Measurements from ENCODE around the gene AKR1C8. TPM values are rescaled to one million over a fixed set of nuclear protein-coding genes. Genes with fewer than 3 reads are reported as not detected.
A peak's percentile ranks its signal among the peaks of the same experiment; 100 is the strongest.

AKR1C8 gene
- total and polyA plus RNA-seq, 2 of the 13 experiments (the other 11 are each of a cell fraction or from before 2014, with no cell fraction given): 0.12 TPM; not detected in 1

GRCh38 chr10:5168897-5169420, 16.0 kb downstream of the AKR1C8 start (continued):
- TF ChIP-seq, protein P1, sequence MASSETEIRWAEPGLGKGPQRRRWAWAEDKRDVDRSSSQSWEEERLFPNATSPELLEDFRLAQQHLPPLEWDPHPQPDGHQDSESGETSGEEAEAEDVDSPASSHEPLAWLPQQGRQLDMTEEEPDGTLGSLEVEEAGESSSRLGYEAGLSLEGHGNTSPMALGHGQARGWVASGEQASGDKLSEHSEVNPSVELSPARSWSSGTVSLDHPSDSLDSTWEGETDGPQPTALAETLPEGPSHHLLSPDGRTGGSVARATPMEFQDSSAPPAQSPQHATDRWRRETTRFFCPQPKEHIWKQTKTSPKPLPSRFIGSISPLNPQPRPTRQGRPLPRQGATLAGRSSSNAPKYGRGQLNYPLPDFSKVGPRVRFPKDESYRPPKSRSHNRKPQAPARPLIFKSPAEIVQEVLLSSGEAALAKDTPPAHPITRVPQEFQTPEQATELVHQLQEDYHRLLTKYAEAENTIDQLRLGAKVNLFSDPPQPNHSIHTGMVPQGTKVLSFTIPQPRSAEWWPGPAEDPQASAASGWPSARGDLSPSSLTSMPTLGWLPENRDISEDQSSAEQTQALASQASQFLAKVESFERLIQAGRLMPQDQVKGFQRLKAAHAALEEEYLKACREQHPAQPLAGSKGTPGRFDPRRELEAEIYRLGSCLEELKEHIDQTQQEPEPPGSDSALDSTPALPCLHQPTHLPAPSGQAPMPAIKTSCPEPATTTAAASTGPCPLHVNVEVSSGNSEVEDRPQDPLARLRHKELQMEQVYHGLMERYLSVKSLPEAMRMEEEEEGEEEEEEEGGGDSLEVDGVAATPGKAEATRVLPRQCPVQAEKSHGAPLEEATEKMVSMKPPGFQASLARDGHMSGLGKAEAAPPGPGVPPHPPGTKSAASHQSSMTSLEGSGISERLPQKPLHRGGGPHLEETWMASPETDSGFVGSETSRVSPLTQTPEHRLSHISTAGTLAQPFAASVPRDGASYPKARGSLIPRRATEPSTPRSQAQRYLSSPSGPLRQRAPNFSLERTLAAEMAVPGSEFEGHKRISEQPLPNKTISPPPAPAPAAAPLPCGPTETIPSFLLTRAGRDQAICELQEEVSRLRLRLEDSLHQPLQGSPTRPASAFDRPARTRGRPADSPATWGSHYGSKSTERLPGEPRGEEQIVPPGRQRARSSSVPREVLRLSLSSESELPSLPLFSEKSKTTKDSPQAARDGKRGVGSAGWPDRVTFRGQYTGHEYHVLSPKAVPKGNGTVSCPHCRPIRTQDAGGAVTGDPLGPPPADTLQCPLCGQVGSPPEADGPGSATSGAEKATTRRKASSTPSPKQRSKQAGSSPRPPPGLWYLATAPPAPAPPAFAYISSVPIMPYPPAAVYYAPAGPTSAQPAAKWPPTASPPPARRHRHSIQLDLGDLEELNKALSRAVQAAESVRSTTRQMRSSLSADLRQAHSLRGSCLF (CRISPR knock-in tag; IDR thresholded peaks at IDR 0.05; ENCODE audit: borderline replicate concordance): no peak
- 0 out of 2 replicates have a peak, but pooled peaks have one; percentile 26 for TF ChIP-seq ZNF292 (CRISPR knock-in tag; IDR thresholded peaks at IDR 0.05; ENCODE audit: borderline replicate concordance, low read depth)
- 0 out of 4 replicates have a peak, but pooled peaks of 1 of the 2 experiments have one; percentile 21 for TF ChIP-seq NR2F1 (CRISPR knock-in tag; IDR thresholded peaks at IDR 0.05)
- TF ChIP-seq ZBTB21 (CRISPR knock-in tag; IDR thresholded peaks at IDR 0.05): peak; percentile 21; the same call in 1 of the 2 replicates
- 0 out of 4 replicates have a peak, but pooled peaks of 1 of the 2 experiments have one; percentile 6 for TF ChIP-seq EP300 (IDR thresholded peaks at IDR 0.05; ENCODE audit: low read depth in 2 of 2, low read length in 2 of 2)
- no peak; the same call in 1 of the 2 replicates for TF ChIP-seq EP300 (CRISPR knock-in tag; IDR thresholded peaks at IDR 0.05; ENCODE audit: borderline replicate concordance)

DNA sequence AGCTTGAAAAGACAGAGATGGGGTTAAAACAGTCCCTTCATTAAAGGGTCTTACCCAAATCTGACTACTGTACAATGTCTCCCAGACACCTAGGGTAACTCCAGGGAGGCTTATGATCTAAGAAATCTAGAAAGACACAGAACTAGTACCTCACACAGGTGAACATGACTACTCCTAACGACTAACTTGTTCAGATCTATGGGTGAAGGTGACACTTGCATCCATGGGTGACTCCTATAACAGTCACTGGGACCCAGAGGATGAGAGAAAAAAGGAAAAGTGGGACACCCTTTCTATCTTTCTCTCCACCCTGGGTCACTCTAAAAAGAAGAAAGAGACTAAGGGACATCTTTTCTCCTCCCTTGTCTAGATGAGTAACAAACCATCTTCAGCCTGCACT, 19.2 kb downstream of the AKR1C8 start:
- in situ Hi-C loops (cut with HindIII; ENCODE audit: extremely low pct_ligation_motif_present, low pct_unique_long_range_greater_than_20kb) (no loop called here), intact Hi-C loops (cut with micrococcal nuclease; ENCODE audit: unreplicated experiment) (no loop called here)
- FAIRE-seq: no peak
- no peak for ATAC-seq
- CTCF ChIA-PET (ENCODE audit: low intra/inter-chr PET ratio, low total read pairs): no interaction called here
- H3K4me3 ChIP-seq (replicated peaks in 1 of 3; ENCODE audit: insufficient read depth in 1 of 3, low read depth in 2 of 3, low read length in 3 of 3): no peak overlapping the region
- H2AFZ ChIP-seq (ENCODE audit: low read length): no peak overlapping the region
- no peaks in the 10 kb centered on the region for H3K27me3 ChIP-seq (ENCODE audit: control insufficient read depth in 1 of 2, insufficient read depth in 2 of 2, low read length in 2 of 2)
- H3K4me1 ChIP-seq (ENCODE audit: insufficient read depth, low read length): peaks cover 14% of the 10 kb centered on the region
- peaks cover 77% of the 10 kb centered on the region for H3K9me3 ChIP-seq (ENCODE audit: low read length)
- no peaks in the 10 kb centered on the region for H3K79me2 ChIP-seq (ENCODE audit: insufficient read depth, low read length)
- H3K36me3 ChIP-seq (replicated peaks in 1 of 2; ENCODE audit: control insufficient read depth in 1 of 2, insufficient read depth in 2 of 2, low read length in 2 of 2): no peaks in the 10 kb centered on the region
- POLR2A ChIA-PET: no interaction called here
- no peaks in the 10 kb centered on the region for H4K20me1 ChIP-seq (ENCODE audit: insufficient read depth, low read length)
- H3K4me2 ChIP-seq (ENCODE audit: low read depth, low read length): no peak overlapping the region
- H3K27ac ChIP-seq (ENCODE audit: extremely low read length, insufficient read depth, low read length): no peak overlapping the region
- DNase-seq (ENCODE audit: low spot score): no peak
- H3K9ac ChIP-seq (ENCODE audit: insufficient read depth, low read depth, low read length): no peak overlapping the region
- BruUV-seq (replicated peaks): no TSS peak
- WGBS (ENCODE audit: low lambda C conversion rate): 0% methylated on average over 1 of the region's 1 CpG
- TF ChIP-seq HDAC2 (CRISPR knock-in tag; IDR thresholded peaks at IDR 0.05): peak; percentile 55; the same call in 1 of the 2 replicates
- TF ChIP-seq POGZ (CRISPR knock-in tag; IDR thresholded peaks at IDR 0.05): 0 out of 2 replicates have a peak, but pooled peaks have one; percentile 28
- TF ChIP-seq JUND (CRISPR knock-in tag; IDR thresholded peaks at IDR 0.05): no peak
- TF ChIP-seq SETDB1 (CRISPR knock-in tag; IDR thresholded peaks at IDR 0.05; ENCODE audit: borderline replicate concordance): peak; percentile 96; the same call in 1 of the 2 replicates
- no peak for TF ChIP-seq JUNB (CRISPR knock-in tag; IDR thresholded peaks at IDR 0.05; ENCODE audit: borderline replicate concordance)
- peak; percentile 68; the same call in 1 of the 2 replicates for TF ChIP-seq ZKSCAN1 (IDR thresholded peaks at IDR 0.05; ENCODE audit: low read length)
- 0 out of 2 replicates have a peak, but pooled peaks have one; percentile 39 for TF ChIP-seq ZNF614 (CRISPR knock-in tag; IDR thresholded peaks at IDR 0.05; ENCODE audit: borderline replicate concordance)
- peak; percentile 50; the same call in 1 of the 2 replicates for TF ChIP-seq ZMYM4 (CRISPR knock-in tag; IDR thresholded peaks at IDR 0.05)
- TF ChIP-seq ZFYVE20 (CRISPR knock-in tag; IDR thresholded peaks at IDR 0.05; ENCODE audit: borderline replicate concordance, low read depth): no peak

Data from HepG2 (cell line).